Measurements from ENCODE around the gene LYSMD4.

Gene LYSMD4

DNA sequence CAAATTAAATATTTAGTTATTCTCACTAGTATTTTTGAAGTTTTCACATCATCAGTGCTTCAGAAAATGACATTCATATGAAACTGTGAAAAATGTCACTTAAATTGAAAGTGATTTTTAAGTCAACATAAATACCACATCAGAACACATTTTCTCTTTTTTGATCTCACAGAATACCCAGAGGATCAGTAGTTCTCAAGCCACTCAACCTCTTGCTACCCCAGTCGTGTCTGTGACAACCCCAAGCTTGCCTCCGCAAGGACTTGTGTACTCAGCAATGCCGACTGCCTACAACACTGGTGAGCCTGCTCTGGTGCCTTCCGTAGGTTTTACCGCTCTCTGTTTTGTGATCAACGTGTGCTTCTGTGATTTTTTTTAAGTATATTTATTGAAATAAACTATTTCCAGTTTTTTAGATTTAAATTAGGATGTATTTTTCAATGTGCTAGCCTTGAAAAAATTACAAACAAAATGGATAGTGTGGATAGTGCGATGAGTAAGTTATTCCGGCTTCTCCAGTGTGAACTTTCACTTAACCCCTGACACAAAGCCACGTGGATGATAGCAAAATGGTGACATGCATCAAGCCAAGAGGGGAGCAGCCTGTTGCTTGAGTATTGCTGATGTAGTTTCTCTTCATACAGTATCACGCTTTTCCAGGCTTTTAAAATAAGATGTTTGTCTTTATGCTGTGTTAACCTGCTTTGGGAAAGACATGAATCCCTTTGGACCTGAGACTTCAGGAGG lies 26.5 kb downstream of the LYSMD4 start:
- no peak for DNase-seq

DNA sequence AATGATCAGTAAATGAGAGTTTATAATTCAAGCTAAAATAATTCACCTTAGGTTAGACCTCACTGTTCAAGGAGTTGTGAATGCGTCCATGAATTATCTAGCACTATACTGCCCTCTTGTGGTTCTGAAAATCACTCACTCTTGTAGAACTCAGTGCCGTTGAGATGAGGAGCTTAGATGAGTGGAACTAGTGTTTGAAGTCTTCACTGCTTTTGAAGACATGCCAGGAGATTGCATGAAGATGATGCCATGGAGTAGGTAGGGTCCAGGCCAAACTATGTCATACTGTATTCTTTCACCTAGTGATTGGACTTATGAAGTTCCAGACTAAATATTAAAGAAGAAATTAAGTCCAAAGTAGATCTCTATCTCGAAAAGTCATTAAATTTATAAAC lies 28.8 kb downstream of the LYSMD4 start:
- DNase-seq = peak in 10 of 58 donors; percentile 11 to 87 (median 22)

DNA sequence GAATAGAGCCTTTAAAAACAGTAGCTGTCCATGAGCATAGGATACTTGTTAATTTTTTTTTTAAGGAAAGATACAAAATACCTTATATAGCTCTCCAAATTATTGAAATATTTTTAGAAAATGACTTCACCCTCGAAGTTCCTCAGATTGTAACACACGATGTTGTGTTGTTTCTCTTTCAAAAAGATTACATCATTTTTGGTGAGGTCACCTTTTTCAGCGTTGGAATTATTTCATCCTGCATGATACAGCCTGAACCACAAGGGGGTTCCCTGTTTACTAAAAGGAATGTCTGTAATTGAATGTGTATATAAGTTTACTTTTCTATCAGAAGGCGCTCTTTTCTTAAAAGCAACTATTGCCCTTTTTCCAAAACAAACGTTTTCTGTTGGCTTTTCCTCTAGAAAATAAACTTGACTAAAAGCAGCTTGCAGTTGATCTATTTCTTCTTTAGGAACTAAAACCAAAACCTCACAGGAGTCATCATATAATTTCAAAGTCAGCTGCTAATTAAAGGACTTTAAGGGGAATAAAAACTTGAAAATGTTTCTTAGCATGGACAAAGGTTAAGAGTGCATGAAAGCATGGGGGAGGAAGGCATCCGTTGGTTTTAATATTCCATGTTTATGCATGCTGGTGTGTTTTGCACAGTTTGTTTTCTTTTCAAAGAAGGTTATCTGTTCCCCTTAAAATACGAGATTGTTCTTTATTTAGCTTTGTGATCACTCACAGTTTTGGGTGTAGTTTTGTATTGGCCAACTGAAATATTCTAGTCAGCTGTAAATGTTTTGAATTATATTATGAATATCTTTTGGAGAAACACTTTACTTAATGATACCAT lies 29.4 kb downstream of the LYSMD4 start:
- no peak for DNase-seq

DNA sequence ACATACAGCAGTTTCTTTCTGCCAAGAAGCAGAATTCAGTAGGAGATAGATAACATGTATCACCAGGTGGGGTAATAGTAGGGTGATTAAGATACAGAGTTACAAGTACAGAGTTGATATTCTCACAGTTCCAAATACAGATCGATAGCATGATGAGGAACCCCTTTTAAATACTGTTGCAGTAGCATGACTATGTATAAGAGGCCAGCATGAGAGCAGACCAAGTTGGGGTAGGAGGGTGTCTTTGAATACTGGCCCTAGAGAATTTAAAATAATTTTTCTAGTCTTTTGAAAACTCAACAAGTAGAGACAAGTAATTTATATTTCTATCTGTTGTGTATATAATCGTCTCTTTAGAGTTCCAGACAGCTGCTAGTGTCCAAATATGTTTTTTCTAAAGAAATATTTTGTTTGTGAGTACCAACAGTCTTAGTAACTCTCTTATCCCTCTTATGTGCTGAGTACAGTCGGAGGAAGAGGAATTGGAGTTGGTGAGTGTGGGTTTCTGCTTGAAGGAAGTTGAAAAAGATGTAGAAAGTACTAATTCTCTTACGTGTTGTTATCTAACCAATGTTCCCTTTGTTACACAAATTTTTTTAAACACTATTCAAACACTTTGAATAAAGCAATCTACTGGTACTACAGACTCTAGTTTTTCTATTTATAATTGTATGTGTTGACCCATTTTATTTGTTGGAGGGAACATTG lies 30.2 kb downstream of the LYSMD4 start:
- DNase-seq = no peak

DNA sequence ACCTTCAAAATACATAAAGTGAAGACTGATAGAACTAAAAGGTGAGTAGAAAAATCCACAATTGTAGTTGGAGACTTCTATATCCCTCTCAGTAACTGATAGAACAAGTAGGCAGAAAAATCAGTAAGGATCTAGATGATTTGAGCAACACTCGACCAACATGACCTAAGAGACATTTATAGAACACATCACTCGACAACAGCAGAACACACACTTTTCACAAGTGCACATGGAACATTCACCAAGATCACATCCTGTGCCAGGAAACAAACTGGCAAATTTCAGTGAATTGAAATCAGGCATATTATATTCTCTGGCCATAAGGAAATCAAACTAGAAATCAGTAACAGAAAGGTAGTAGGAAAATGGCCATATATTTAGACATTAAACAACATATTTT lies 37.1 kb downstream of the LYSMD4 start:
- DNase-seq = no peak

DNA sequence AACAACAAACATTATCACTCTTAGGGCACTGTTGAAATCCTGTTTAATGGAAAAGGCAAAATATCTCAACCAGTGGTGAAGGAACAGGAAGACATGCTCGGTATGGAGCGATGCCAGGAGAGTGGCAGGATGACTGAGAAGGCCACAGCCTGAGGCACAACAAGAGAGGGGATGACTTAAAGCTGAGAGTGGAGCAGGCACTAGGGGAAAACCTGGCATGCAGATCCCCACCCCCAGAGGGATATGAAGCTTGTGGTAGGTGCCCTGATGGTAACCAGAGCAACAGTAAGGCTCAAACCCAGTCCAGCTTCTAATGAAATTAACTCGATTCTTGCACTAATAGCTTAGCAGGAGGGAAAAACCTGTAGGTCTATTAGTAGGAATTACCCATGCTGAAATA lies 40.4 kb downstream of the LYSMD4 start:
- DNase-seq = no peak

DNA sequence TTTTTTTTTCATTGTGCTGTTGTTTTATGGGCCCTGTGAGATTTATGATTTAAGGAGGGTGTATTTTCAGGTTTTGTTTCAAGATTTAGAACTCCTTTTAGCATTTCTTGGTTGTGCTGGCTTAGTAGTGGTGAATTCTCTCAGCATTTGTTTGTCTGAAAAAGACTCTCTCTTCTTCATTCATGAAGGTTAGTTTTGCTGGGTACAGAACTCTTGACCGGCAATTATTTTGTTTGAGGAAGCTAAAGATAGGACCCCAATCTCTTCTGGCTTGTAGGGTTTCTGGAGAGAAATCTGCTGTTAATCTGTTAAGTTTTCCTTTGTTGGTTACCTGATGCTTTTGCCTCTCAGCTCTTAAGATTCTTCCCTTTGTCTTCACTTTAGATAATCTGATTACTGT lies 46.9 kb downstream of the LYSMD4 start:
- DNase-seq = no peak

DNA sequence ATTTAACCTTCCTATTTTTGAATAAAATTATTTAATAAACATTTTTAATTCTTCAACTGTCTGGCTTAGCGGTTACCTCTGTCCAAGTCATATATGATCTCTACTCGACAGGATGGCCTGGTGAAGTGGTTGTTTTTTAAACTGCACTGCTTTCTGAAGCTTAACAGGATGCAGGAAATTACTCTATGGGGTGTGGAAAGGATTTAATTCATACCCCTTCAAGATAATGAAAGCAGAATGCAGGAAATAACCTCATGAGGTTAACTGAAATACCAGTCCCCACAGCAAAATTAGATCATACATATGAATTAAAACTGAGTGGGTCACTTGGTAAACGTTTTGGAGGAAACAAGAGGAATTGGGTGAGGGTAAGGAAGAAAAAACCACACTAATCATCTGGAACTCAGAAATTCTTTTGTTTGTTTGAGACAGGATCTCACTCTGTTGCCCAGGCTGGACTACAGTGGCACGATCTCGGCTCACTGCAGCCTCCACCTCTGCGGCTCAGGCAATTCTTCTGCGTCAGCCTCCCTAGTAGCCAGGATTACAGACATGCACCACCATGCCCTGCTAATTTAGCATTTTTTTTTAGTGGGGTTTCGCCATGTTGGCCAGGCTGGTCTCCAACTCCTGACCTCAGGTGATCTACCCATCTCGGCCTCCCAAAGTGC lies 50.1 kb downstream of the LYSMD4 start:
- DNase-seq = no peak

DNA sequence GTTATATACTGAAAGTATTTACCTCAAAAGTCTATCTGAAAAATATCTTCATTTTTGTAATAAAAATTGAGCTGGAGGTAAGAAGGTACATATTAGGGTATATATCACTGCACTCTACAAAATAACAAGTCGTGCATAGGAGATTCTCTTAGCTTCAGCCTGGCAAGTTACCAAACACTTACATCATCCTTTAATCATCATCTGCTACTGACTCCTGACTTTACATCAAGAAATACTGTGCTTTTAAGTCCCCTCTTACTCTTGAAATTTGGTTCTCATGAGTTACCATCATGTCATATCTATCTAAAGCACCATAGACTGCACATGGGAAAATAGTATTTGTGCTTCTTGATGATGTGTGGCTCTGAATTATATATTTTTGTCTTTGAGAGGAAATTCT lies 50.8 kb downstream of the LYSMD4 start:
- DNase-seq = no peak

DNA sequence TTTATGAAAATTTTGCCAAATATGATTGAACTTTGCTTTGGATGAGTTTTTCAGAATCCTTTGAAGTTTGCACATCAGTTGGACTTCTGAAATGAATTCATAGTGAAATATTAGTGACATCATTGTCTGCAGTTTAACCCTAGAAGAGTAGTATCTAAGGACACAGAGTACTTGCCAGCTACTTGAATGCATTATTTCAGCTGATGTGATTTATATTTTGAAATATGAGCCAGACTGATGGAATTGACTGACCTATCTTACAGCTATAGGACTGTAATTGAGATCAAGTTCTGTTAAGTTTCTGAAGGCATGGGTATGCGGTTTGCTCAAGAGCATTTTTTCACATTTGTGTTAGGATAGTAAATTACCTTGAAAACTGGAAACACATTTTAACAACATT lies 51.2 kb downstream of the LYSMD4 start:
- no peak for DNase-seq

DNA sequence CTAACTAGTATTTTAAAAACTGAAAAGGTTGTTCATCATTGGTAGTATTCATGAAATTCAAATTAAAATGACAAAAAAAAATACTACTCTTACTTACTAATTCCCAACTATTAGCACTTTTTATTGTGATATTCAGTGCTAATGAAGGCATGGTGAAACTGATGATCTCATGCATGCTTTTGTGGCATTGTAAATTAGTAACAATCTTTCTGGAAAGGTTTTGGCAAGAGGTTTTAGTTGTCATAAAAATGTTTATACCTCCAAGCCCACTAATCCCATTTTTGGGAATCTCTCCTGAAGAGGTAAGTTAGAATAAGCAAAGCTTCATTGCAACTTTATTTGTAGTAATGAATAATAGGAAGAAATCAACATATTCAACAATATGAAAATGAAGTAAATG lies 53.0 kb downstream of the LYSMD4 start:
- DNase-seq = no peak

DNA sequence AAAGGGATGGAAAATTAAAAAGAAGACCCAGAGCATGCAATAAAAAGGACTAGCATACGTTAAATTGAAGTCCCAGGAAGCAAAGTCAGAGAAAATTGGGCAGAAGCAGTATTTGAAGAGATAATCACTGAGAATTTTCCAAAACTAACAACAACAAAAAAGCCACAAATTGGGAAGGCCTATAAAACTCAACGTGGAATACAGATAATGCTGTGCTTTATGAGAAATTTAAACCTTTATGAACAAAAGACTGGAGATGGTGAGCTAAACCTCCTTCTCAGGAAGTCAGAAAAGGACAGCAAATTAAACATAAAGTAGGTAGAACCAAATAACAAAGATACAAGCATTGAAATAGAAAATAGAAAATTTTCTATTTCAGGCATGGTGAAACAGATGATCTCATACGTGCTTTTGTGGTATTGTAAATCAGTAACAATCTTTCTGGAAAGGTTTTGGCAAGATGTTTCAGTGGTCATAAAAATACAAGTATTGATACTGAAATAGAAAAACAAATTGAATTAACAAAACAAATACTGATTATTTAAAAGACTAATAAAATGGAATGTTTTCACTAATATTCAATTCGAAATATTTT lies 55.6 kb downstream of the LYSMD4 start:
- no peak for DNase-seq
